ENCODE data around the gene CSTB. TPM values are rescaled to one million over a fixed set of nuclear protein-coding genes. Genes with fewer than 3 reads are reported as not detected.

Gene CSTB
- total and polyA plus RNA-seq, 2 donors (not counting 1 experiment from before 2014, with no cell fraction given), result 14.0 to 28.3 TPM

GRCh38 chr21:43809853-43810504 is 33.9 kb upstream of the CSTB start:
- H3K9me3 Mint-ChIP-seq (ENCODE audit: insufficient read depth), result no peaks in the 10 kb centered on the region
- Histone ChIP-seq H3K79me2 (ENCODE audit: control insufficient read depth, insufficient read depth, low read length) (peaks cover 27% of the 10 kb centered on the region), H3K4me2 (replicated peaks; ENCODE audit: low read depth, low read length, poor library complexity, severe bottlenecking) (no peak overlapping the region), H2AFZ (ENCODE audit: insufficient read depth, low read depth, low read length, poor library complexity, severe bottlenecking) (no peak overlapping the region), H3K27me3 (replicated peaks in 1 of 4; ENCODE audit: control extremely low read depth in 1 of 4, control insufficient read depth in 3 of 4, insufficient read depth in 4 of 4, low read length in 3 of 4) (peaks cover 0 to 25% (median 5%) of the 10 kb centered on the region in 4 experiments), H3K4me3 (ENCODE audit: control extremely low read depth in 1 of 5, extremely low read depth in 1 of 5, insufficient read depth in 1 of 5, low read depth in 2 of 5, low read length in 4 of 5) (no peak overlapping the region), H4K20me1 (ENCODE audit: control insufficient read depth, insufficient read depth, low read length, poor library complexity, severe bottlenecking) (peaks cover 51% of the 10 kb centered on the region), H3K36me3 (replicated peaks in 1 of 2; ENCODE audit: control extremely low read depth in 1 of 2, control insufficient read depth in 1 of 2, extremely low read depth in 1 of 2, insufficient read depth in 2 of 2, low read length in 1 of 2) (no peaks in the 10 kb centered on the region), H3K9me3 (ENCODE audit: control extremely low read depth in 1 of 3, control insufficient read depth in 2 of 3, insufficient read depth in 1 of 3, low read length in 2 of 3) (peaks cover 0 to 6% (median 0%) of the 10 kb centered on the region in 3 donors), H3K4me1 (ENCODE audit: control insufficient read depth in 2 of 2, insufficient read depth in 2 of 2, low read length in 2 of 2) (peaks cover 26 to 40% of the 10 kb centered on the region in 2 donors), H3K27ac (ENCODE audit: low read length in 2 of 2) (no peak overlapping the region), H3K9ac (ENCODE audit: low read length) (no peak overlapping the region)
- ATAC-seq (ENCODE audit: low read depth) (no peak), DNase-seq (peak; percentile 25)
- TF ChIP-seq EZH2 (IDR thresholded peaks at IDR 0.05; ENCODE audit: borderline replicate concordance, insufficient read depth, low read depth, low read length, poor library complexity, severe bottlenecking), result no peak
- no peak for TF ChIP-seq CTCF (IDR thresholded peaks at IDR 0.05)
- H3K27me3 Mint-ChIP-seq, result peaks cover 7% of the 10 kb centered on the region
- ChIA-PET POLR2A (no interaction called here), CTCF (interaction anchor here (1.0 to 3.8 kb wide), 12 partner anchors 14 to 670 kb away, joined by 3 to 46 read pairs (median 4); no protein-coding TSS in a partner anchor)
- intact Hi-C loops (cut with micrococcal nuclease), result loop anchor here (1.0 to 10.0 kb wide), 3 partner anchors 55 to 675 kb away; partner anchors contain the start of gene AGPAT3
- 88% methylated on average over 23 of the region's 26 CpGs for WGBS (ENCODE audit: insufficient coverage)
- no peak overlapping the region for H3K27ac Mint-ChIP-seq
- H3K4me3 Mint-ChIP-seq, result no peak overlapping the region
- H3K4me1 Mint-ChIP-seq, result peaks cover 34% of the 10 kb centered on the region

GRCh38 chr21:43809346-43809799 is 33.3 kb upstream of the CSTB start:
- POLR2A ChIA-PET, result no interaction called here
- Histone ChIP-seq H2AFZ (ENCODE audit: insufficient read depth, low read depth, low read length, poor library complexity, severe bottlenecking) (no peak overlapping the region), H3K27me3 (replicated peaks in 1 of 4; ENCODE audit: control extremely low read depth in 1 of 4, control insufficient read depth in 3 of 4, insufficient read depth in 4 of 4, low read length in 3 of 4) (peaks cover 0 to 22% (median 5%) of the 10 kb centered on the region in 4 experiments), H3K4me3 (ENCODE audit: control extremely low read depth in 1 of 5, extremely low read depth in 1 of 5, insufficient read depth in 1 of 5, low read depth in 2 of 5, low read length in 4 of 5) (no peak overlapping the region), H3K27ac (ENCODE audit: low read length in 2 of 2) (no peak overlapping the region), H4K20me1 (ENCODE audit: control insufficient read depth, insufficient read depth, low read length, poor library complexity, severe bottlenecking) (peaks cover 57% of the 10 kb centered on the region), H3K79me2 (ENCODE audit: control insufficient read depth, insufficient read depth, low read length) (peaks cover 27% of the 10 kb centered on the region), H3K36me3 (replicated peaks in 1 of 2; ENCODE audit: control extremely low read depth in 1 of 2, control insufficient read depth in 1 of 2, extremely low read depth in 1 of 2, insufficient read depth in 2 of 2, low read length in 1 of 2) (no peaks in the 10 kb centered on the region), H3K4me2 (replicated peaks; ENCODE audit: low read depth, low read length, poor library complexity, severe bottlenecking) (no peak overlapping the region), H3K9me3 (ENCODE audit: control extremely low read depth in 1 of 3, control insufficient read depth in 2 of 3, insufficient read depth in 1 of 3, low read length in 2 of 3) (peaks cover 0 to 6% (median 0%) of the 10 kb centered on the region in 3 donors), H3K4me1 (ENCODE audit: control insufficient read depth in 2 of 2, insufficient read depth in 2 of 2, low read length in 2 of 2) (peaks cover 32 to 46% of the 10 kb centered on the region in 2 donors), H3K9ac (ENCODE audit: low read length) (no peak overlapping the region)
- ATAC-seq (ENCODE audit: low read depth) (no peak), DNase-seq (no peak)
- peaks cover 7% of the 10 kb centered on the region for H3K27me3 Mint-ChIP-seq
- no peak overlapping the region for H3K4me3 Mint-ChIP-seq
- no peak for TF ChIP-seq CTCF (IDR thresholded peaks at IDR 0.05)
- TF ChIP-seq EZH2 (IDR thresholded peaks at IDR 0.05; ENCODE audit: borderline replicate concordance, insufficient read depth, low read depth, low read length, poor library complexity, severe bottlenecking), result no peak
- CTCF ChIA-PET, result interaction anchor here (1.0 to 3.8 kb wide), 3 partner anchors 128 to 167 kb away, joined by 3 to 46 read pairs (median 4); no protein-coding TSS in a partner anchor
- no peak overlapping the region for H3K27ac Mint-ChIP-seq
- H3K9me3 Mint-ChIP-seq (ENCODE audit: insufficient read depth), result no peaks in the 10 kb centered on the region
- 97% methylated on average over 11 of the region's 16 CpGs for WGBS (ENCODE audit: insufficient coverage)
- intact Hi-C loops (cut with micrococcal nuclease), result loop anchor here (10.0 kb wide), 1 partner anchor 55 kb away; the partner anchor contains the start of gene AGPAT3
- H3K4me1 Mint-ChIP-seq, result peaks cover 30% of the 10 kb centered on the region

Data from B cell (primary cell).